GM18873 (cell line): ENCODE measurements around the gene COA1.
"Not testable (repeated sequence)": the region's sequence is repeated elsewhere in the genome, so short reads cannot be mapped to it uniquely, and the experiment has no call there.

Source experiments
- ATAC-seq: cut with Tn5 transposase; IDR thresholded peaks from one replicate; pipeline ENCODE4 v1.9.1; 2021; ENCODE audit warnings: mild to moderate bottlenecking, moderate library complexity, moderate number of reproducible peaks; ENCODE audit not compliant: unreplicated experiment, low FRiP score

The COA1 gene

GRCh38 chr7:43729214-43729923, at the start of gene COA1:
Gene COA1, minus strand, starts transcription at chr7:43729523. Its CDS starts 80,909 bp downstream, at chr7:43648614.
- ATAC-seq = peak; percentile 81

GRCh38 chr7:43778293-43779044, 49.1 kb upstream of the COA1 start:
- ATAC-seq = not testable (repeated sequence)

- not testable (repeated sequence) for ATAC-seq
Observed at GRCh38 chr7:43775255-43775654, 45.9 kb upstream of the COA1 start.

- ATAC-seq = not testable (repeated sequence)
Observed at GRCh38 chr7:43773268-43773667, 43.9 kb upstream of the COA1 start.

GRCh38 chr7:43771573-43771972, 42.2 kb upstream of the COA1 start:
- no peak for ATAC-seq

GRCh38 chr7:43771128-43771527, 41.8 kb upstream of the COA1 start:
- ATAC-seq = no peak

- ATAC-seq = no peak
Observed at GRCh38 chr7:43769791-43770465, 40.6 kb upstream of the COA1 start.

- ATAC-seq = no peak
Observed at GRCh38 chr7:43769281-43769680, 40.0 kb upstream of the COA1 start.

GRCh38 chr7:43768887-43769272, 39.6 kb upstream of the COA1 start:
- ATAC-seq = no peak

- ATAC-seq = no peak
Observed at GRCh38 chr7:43768201-43768886, 39.0 kb upstream of the COA1 start.

- no peak for ATAC-seq
Observed at GRCh38 chr7:43767311-43767710, 38.0 kb upstream of the COA1 start.

- ATAC-seq = no peak
Observed at GRCh38 chr7:43766564-43766963, 37.2 kb upstream of the COA1 start.

GRCh38 chr7:43764807-43765491, 35.6 kb upstream of the COA1 start:
- no peak for ATAC-seq

GRCh38 chr7:43764039-43764761, 34.9 kb upstream of the COA1 start:
- ATAC-seq = no peak

- no peak for ATAC-seq
Observed at GRCh38 chr7:43763183-43763582, 33.9 kb upstream of the COA1 start.

GRCh38 chr7:43761938-43762692, 32.8 kb upstream of the COA1 start:
- ATAC-seq = no peak

GRCh38 chr7:43761382-43761781, 32.1 kb upstream of the COA1 start:
- no peak for ATAC-seq

GRCh38 chr7:43760861-43761260, 31.5 kb upstream of the COA1 start:
- no peak for ATAC-seq
